H9 (cell line): ENCODE data around the gene SGIP1. TPM values are rescaled to one million over a fixed set of nuclear protein-coding genes. Genes with fewer than 3 reads are reported as not detected.

Experiments
- DNase-seq: peaks from one replicate; pipeline ENCODE4 v3.0.0-alpha.2; 2017
- H2AFZ ChIP-seq: one replicate; pipeline ENCODE4 v1.6.1; 2013; ENCODE audit warnings: mild to moderate bottlenecking, low read length, control low read depth, moderate library complexity
- H2AK5ac ChIP-seq: 2 replicates; pipeline ENCODE4 v1.6.1; 2013; ENCODE audit warnings: low read length, control low read depth, mixed read lengths; ENCODE audit not compliant: insufficient read length
- H2BK120ac ChIP-seq: one replicate; pipeline ENCODE4 v1.6.1; 2013; ENCODE audit warnings: low read depth, mild to moderate bottlenecking, low read length, control low read depth, inconsistent platforms; ENCODE audit not compliant: poor library complexity, severe bottlenecking
- H2BK12ac ChIP-seq: 2 replicates; pipeline ENCODE4 v1.6.1; 2013; ENCODE audit warnings: low read length, control low read depth, mixed read lengths, low read depth; ENCODE audit not compliant: insufficient read length
- H2BK15ac ChIP-seq: 2 replicates; pipeline ENCODE4 v1.6.1; 2013; ENCODE audit warnings: low read depth, low read length, control low read depth
- H2BK20ac ChIP-seq: one replicate; pipeline ENCODE4 v1.6.1; 2013; ENCODE audit warnings: low read depth, mild to moderate bottlenecking, low read length, control low read depth, inconsistent platforms; ENCODE audit not compliant: poor library complexity, severe bottlenecking
- H2BK5ac ChIP-seq: 2 replicates; pipeline ENCODE4 v1.6.1; 2013; ENCODE audit warnings: low read length, control low read depth, mixed read lengths; ENCODE audit not compliant: insufficient read length
- H3K14ac ChIP-seq: 2 replicates; pipeline ENCODE4 v1.6.1; 2013; ENCODE audit warnings: low read length, control low read depth; ENCODE audit not compliant: insufficient read depth
- H3K18ac ChIP-seq: 2 replicates; pipeline ENCODE4 v1.6.1; 2013; ENCODE audit warnings: low read depth, mild to moderate bottlenecking, mixed read lengths, low read length, control low read depth; ENCODE audit not compliant: insufficient read length
- H3K23ac ChIP-seq: 2 replicates; pipeline ENCODE4 v1.6.1; 2013; ENCODE audit warnings: low read length, control low read depth, mixed read lengths, low read depth; ENCODE audit not compliant: insufficient read length
- H3K23me2 ChIP-seq: 2 replicates; pipeline ENCODE4 v1.6.1; 2013; ENCODE audit warnings: low read depth, mild to moderate bottlenecking, mixed read lengths, low read length, control low read depth; ENCODE audit not compliant: insufficient read length, poor library complexity, severe bottlenecking
- H3K27ac ChIP-seq: 2 replicates; pipeline ENCODE4 v1.5.1; 2013; ENCODE audit warnings: low read length, control low read depth, mixed read lengths, low read depth; ENCODE audit not compliant: insufficient read length
- H3K27me3 ChIP-seq: 2 replicates; pipeline ENCODE4 v1.6.1; 2013; ENCODE audit warnings: low read length, control low read depth, inconsistent platforms; ENCODE audit not compliant: insufficient read depth
- H3K4ac ChIP-seq: 2 replicates; pipeline ENCODE4 v1.6.1; 2013; ENCODE audit warnings: low read depth, mild to moderate bottlenecking, control low read depth, inconsistent platforms, low read length, moderate library complexity
- H3K4me1 ChIP-seq: 2 replicates; pipeline ENCODE4 v1.6.1; 2013; ENCODE audit warnings: low read length, control low read depth, inconsistent platforms; ENCODE audit not compliant: insufficient read depth
- H3K4me2 ChIP-seq: 2 replicates; pipeline ENCODE4 v1.6.1; 2013; ENCODE audit warnings: low read length, control low read depth, mixed read lengths; ENCODE audit not compliant: insufficient read length, insufficient read depth
- H3K56ac ChIP-seq: 2 replicates; pipeline ENCODE4 v1.6.1; 2013; ENCODE audit warnings: low read depth, mild to moderate bottlenecking, mixed read lengths, low read length, control low read depth; ENCODE audit not compliant: insufficient read length
- H3K79me1 ChIP-seq: 2 replicates; pipeline ENCODE4 v1.6.1; 2013; ENCODE audit warnings: low read depth, mild to moderate bottlenecking, moderate library complexity, low read length, control low read depth, inconsistent platforms; ENCODE audit not compliant: insufficient read depth, poor library complexity, severe bottlenecking
- H3K79me2 ChIP-seq: 2 replicates; pipeline ENCODE4 v1.6.1; 2013; ENCODE audit warnings: low read length, control low read depth, inconsistent platforms; ENCODE audit not compliant: insufficient read depth
- H3K9ac ChIP-seq: 2 replicates; pipeline ENCODE4 v1.6.1; 2013; ENCODE audit warnings: low read length, control low read depth, mixed read lengths; ENCODE audit not compliant: insufficient read length; ENCODE audit errors: extremely low read depth
- H3K9me3 ChIP-seq: one replicate; pipeline ENCODE4 v1.6.1; 2013; ENCODE audit warnings: low read depth, low read length, inconsistent platforms; ENCODE audit not compliant: control insufficient read depth
- H3T11ph ChIP-seq: one replicate; pipeline ENCODE4 v1.6.1; 2013; ENCODE audit warnings: mild to moderate bottlenecking, low read length, control low read depth, inconsistent platforms
- H4K20me1 ChIP-seq: one replicate; pipeline ENCODE4 v1.6.1; 2013; ENCODE audit not compliant: control insufficient read depth, insufficient read length, insufficient read depth
- H4K5ac ChIP-seq: 2 replicates; pipeline ENCODE4 v1.6.1; 2013; ENCODE audit warnings: low read depth, mild to moderate bottlenecking, mixed read lengths, low read length, control low read depth; ENCODE audit not compliant: insufficient read length
- H4K8ac ChIP-seq: replicated peaks from 2 replicates; pipeline ENCODE4 v1.6.1; 2013; ENCODE audit warnings: low read length, control low read depth, mixed read lengths, low read depth; ENCODE audit not compliant: insufficient read length
- H4K91ac ChIP-seq: 2 replicates; pipeline ENCODE4 v1.6.1; 2013; ENCODE audit warnings: low read depth, mild to moderate bottlenecking, moderate library complexity, mixed read lengths, low read length, control low read depth; ENCODE audit not compliant: insufficient read length
- H3K27ac Mint-ChIP-seq, 3 experiments: 2 replicates in 2 of 3; 3 replicates in 1 of 3; pipeline ENCODE4 v1.8.0; 2020 to 2021; ENCODE audit warnings: mixed read lengths in 3 of 3, mild to moderate bottlenecking in 1 of 3, moderate library complexity in 1 of 3
- H3K27me3 Mint-ChIP-seq: 2 replicates; pipeline ENCODE4 v1.8.0; 2021; ENCODE audit warnings: low read depth, mild to moderate bottlenecking, moderate library complexity, mixed read lengths
- H3K36me3 Mint-ChIP-seq, 3 experiments: 2 replicates in 2 of 3; 3 replicates in 1 of 3; pipeline ENCODE4 v1.8.0; 2020 to 2021; ENCODE audit warnings: low read depth in 3 of 3, mixed read lengths in 3 of 3; ENCODE audit not compliant: insufficient read depth in 1 of 3
- H3K4me1 Mint-ChIP-seq, 2 experiments: 2 replicates each; pipeline ENCODE4 v1.8.0; 2020; ENCODE audit warnings: mixed read lengths in 2 of 2
- H3K4me3 Mint-ChIP-seq, 2 experiments: 2 replicates in 1 of 2; 3 replicates in 1 of 2; pipeline ENCODE4 v1.8.0; 2020 to 2021; ENCODE audit warnings: mild to moderate bottlenecking in 2 of 2, mixed read lengths in 2 of 2, moderate library complexity in 1 of 2
- H3K9me3 Mint-ChIP-seq, 2 experiments: 2 replicates in 1 of 2; 3 replicates in 1 of 2; pipeline ENCODE4 v1.8.0; 2020; ENCODE audit warnings: mild to moderate bottlenecking in 2 of 2, mixed read lengths in 2 of 2, moderate library complexity in 1 of 2
- WGBS: extraction: QIAGEN DNeasy Blood & Tissue Kit; methylation state at CpG from one replicate; pipeline ENCODE4 v1.1.7; 2013; ENCODE audit warnings: missing lambda C conversion rate, low lambda C conversion rate, mixed read lengths; ENCODE audit not compliant: insufficient read length; ENCODE audit errors: extremely low coverage; 5-methylcytosine and 5-hydroxymethylcytosine counted together
- total RNA-seq: library from RNA; stranded (reverse); gene quantifications from 2 replicates; pipeline ENCODE4 v1.2.1, GENCODE V29; 2021
- TF ChIP-seq, protein P1 (sequence below): fragments of 200-600 bp; sonication (generic); conservative IDR thresholded peaks from 3 replicates; pipeline ENCODE4 v1.8.0; 2021; ENCODE audit warnings: antibody characterized with exemption, mild to moderate bottlenecking

Gene SGIP1
- total RNA-seq, 1 experiment from 2014 or later = 1.5 TPM

DNA sequence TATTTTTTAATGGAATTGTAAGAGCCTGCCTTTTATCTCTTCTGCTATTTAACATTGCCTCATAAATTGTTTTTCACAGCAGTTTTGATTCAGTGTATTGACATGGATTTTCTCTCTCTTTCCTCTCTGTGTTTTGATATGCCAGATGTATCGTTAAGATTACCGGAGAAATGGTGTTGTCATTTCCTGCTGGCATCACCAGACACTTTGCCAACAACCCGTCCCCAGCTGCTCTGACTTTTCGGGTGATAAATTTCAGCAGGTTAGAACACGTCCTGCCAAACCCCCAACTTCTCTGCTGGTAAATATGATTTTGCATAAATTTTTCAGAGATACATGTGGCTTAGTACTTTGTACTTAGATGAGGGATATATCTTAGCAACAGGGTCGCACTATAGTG is 195.2 kb downstream of the SGIP1 start:
- WGBS = no CpG with 5 or more reads among the region's 6 CpGs
- Histone ChIP-seq H2BK120ac (no peak overlapping the region), H3K23ac (no peak overlapping the region), H2BK12ac (no peak overlapping the region), H3K18ac (no peak overlapping the region), H3K79me1 (no peaks in the 10 kb centered on the region), H3K23me2 (no peaks in the 10 kb centered on the region), H3K14ac (no peak overlapping the region), H2AFZ (no peak overlapping the region), H2AK5ac (no peak overlapping the region), H4K8ac (no peak overlapping the region), H3K56ac (no peak overlapping the region), H2BK5ac (no peak overlapping the region), H3T11ph (no peak overlapping the region), H3K4me1 (peaks cover 3% of the 10 kb centered on the region; the same call in 1 of the 2 replicates), H3K4ac (no peak overlapping the region), H3K9me3 (no peaks in the 10 kb centered on the region), H4K20me1 (no peaks in the 10 kb centered on the region), H4K5ac (no peak overlapping the region), H3K27ac (no peak overlapping the region), H3K27me3 (0 out of 2 replicates have a peak, but pooled peaks cover 2% of the 10 kb centered on the region), H4K91ac (no peak overlapping the region), H2BK20ac (no peak overlapping the region), H3K4me2 (no peak overlapping the region), H2BK15ac (no peak overlapping the region), H3K79me2 (no peaks in the 10 kb centered on the region), H3K9ac (no peak overlapping the region)
- no peak for DNase-seq
- H3K4me3 Mint-ChIP-seq = no peak overlapping the region
- H3K9me3 Mint-ChIP-seq = peaks cover 0 to 5% of the 10 kb centered on the region in 2 experiments; a peak in 2 of 5 replicates
- H3K27ac Mint-ChIP-seq = peak overlapping the region in 1 of 3 experiments; percentile 84; a peak in 1 of 7 replicates
- H3K36me3 Mint-ChIP-seq = no peaks in the 10 kb centered on the region
- peaks cover 7% of the 10 kb centered on the region for H3K27me3 Mint-ChIP-seq
- peaks cover 13 to 14% of the 10 kb centered on the region in 2 experiments for H3K4me1 Mint-ChIP-seq
- TF ChIP-seq, protein P1, sequence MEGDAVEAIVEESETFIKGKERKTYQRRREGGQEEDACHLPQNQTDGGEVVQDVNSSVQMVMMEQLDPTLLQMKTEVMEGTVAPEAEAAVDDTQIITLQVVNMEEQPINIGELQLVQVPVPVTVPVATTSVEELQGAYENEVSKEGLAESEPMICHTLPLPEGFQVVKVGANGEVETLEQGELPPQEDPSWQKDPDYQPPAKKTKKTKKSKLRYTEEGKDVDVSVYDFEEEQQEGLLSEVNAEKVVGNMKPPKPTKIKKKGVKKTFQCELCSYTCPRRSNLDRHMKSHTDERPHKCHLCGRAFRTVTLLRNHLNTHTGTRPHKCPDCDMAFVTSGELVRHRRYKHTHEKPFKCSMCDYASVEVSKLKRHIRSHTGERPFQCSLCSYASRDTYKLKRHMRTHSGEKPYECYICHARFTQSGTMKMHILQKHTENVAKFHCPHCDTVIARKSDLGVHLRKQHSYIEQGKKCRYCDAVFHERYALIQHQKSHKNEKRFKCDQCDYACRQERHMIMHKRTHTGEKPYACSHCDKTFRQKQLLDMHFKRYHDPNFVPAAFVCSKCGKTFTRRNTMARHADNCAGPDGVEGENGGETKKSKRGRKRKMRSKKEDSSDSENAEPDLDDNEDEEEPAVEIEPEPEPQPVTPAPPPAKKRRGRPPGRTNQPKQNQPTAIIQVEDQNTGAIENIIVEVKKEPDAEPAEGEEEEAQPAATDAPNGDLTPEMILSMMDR = no peak
